Endothelial cell of umbilical vein (primary cell): ENCODE measurements around the gene CDC25C. TPM values are rescaled to one million over a fixed set of nuclear protein-coding genes. Genes with fewer than 3 reads are reported as not detected.

Experiments
- BruUV-seq: library from RNA; stranded (reverse); fragments of 400-500 nt; replicated peaks from 2 replicates; lab custom pipeline; 2021; lab: Mats Ljungman, UMichigan
- CTCF ChIA-PET: fragments of 300-600, 350-600 bp; sonication (Branson Sonifier 250); formaldehyde crosslinking; loops from one replicate; lab custom pipeline; 2021; ENCODE audit warnings: antibody characterized with exemption, inconsistent platforms; lab: Charles Lee
- POLR2A ChIA-PET: fragments of 300-600, 350-600 bp; sonication (Branson Sonifier 250); formaldehyde crosslinking; loops from one replicate; lab custom pipeline; 2021; ENCODE audit warnings: antibody characterized with exemption, inconsistent platforms; lab: Charles Lee
- DNase-seq: peaks from one replicate; pipeline ENCODE4 v3.0.0-alpha.2; 2011; ENCODE audit warnings: low read depth, low spot score
- FAIRE-seq: peaks from 2 replicates; lab custom pipeline; 2011; peaks lifted over from hg19 to GRCh38; lab: Jason Lieb, UNC
- H2AFZ ChIP-seq: 2 replicates; pipeline ENCODE4 v1.6.0; 2012; ENCODE audit warnings: low read depth, low read length, control low read depth, inconsistent platforms
- H3K27ac ChIP-seq: 2 replicates; pipeline ENCODE4 v1.5.1; 2011; ENCODE audit warnings: low read depth, mild to moderate bottlenecking, control low read depth, low read length, moderate library complexity; ENCODE audit not compliant: insufficient read depth
- H3K27me3 ChIP-seq, 2 experiments: 2 replicates each; pipeline versions ENCODE4 v1.6.0 to v1.6.1; 2011; ENCODE audit warnings: low read length in 2 of 2, mixed read lengths in 1 of 2; ENCODE audit not compliant: control insufficient read depth in 2 of 2, insufficient read depth in 2 of 2
- H3K36me3 ChIP-seq, 2 experiments: 2 replicates in 1 of 2; 3 replicates in 1 of 2; pipeline ENCODE4 v1.5.1; 2011; ENCODE audit warnings: low read length in 2 of 2, mild to moderate bottlenecking in 1 of 2, moderate library complexity in 1 of 2; ENCODE audit not compliant: control insufficient read depth in 2 of 2, insufficient read depth in 2 of 2; ENCODE audit errors: extremely low read depth in 1 of 2
- H3K4me1 ChIP-seq: 3 replicates; pipeline ENCODE4 v1.5.1; 2011; ENCODE audit warnings: mild to moderate bottlenecking, low read length; ENCODE audit not compliant: control insufficient read depth, insufficient read depth; ENCODE audit errors: extremely low read depth
- H3K4me2 ChIP-seq: 2 replicates; pipeline ENCODE4 v1.6.1; 2011; ENCODE audit warnings: low read length, control low read depth, mixed read lengths; ENCODE audit not compliant: insufficient read depth
- H3K4me3 ChIP-seq, 3 experiments: fragments of 200-600 bp in 1 of 3; sonication (generic), shearing (Covaris generic) in 1 of 3; replicated peaks in 1 of 3; 2 replicates each; pipeline ENCODE4 v1.5.1; 2011 to 2016; ENCODE audit warnings: control low read depth in 3 of 3, low read length in 3 of 3, mild to moderate bottlenecking in 2 of 3, inconsistent platforms in 1 of 3, low read depth in 1 of 3, moderate library complexity in 1 of 3; ENCODE audit not compliant: insufficient read depth in 1 of 3
- H3K79me2 ChIP-seq: 2 replicates; pipeline ENCODE4 v1.6.0; 2012; ENCODE audit warnings: low read length, inconsistent platforms; ENCODE audit not compliant: control insufficient read depth, insufficient read depth
- H3K9ac ChIP-seq: replicated peaks from 2 replicates; pipeline ENCODE3; 2011; ENCODE audit warnings: low read length, control low read depth; ENCODE audit not compliant: insufficient read depth; ENCODE audit errors: extremely low read depth
- H3K9me1 ChIP-seq: replicated peaks from 3 replicates; pipeline ENCODE4 v1.6.0; 2011; ENCODE audit warnings: mild to moderate bottlenecking, low read length; ENCODE audit not compliant: control insufficient read depth, insufficient read depth; ENCODE audit errors: extremely low read depth
- H3K9me3 ChIP-seq: replicated peaks from 2 replicates; pipeline ENCODE4 v1.5.1; 2012; ENCODE audit warnings: low read length, inconsistent platforms; ENCODE audit not compliant: control insufficient read depth, insufficient read depth
- H4K20me1 ChIP-seq: replicated peaks from 2 replicates; pipeline ENCODE3; 2011; ENCODE audit warnings: mild to moderate bottlenecking, low read length; ENCODE audit not compliant: control insufficient read depth, insufficient read depth; ENCODE audit errors: extremely low read depth
- EZH2 ChIP-seq: IDR thresholded peaks from 2 replicates; pipeline ENCODE4 v1.6.1; 2012; ENCODE audit warnings: borderline replicate concordance, low read depth, mild to moderate bottlenecking, moderate library complexity, low read length, inconsistent platforms; ENCODE audit not compliant: severe bottlenecking
- FOS ChIP-seq: IDR thresholded peaks from 2 replicates; pipeline ENCODE4 v1.6.1; 2011; ENCODE audit warnings: mild to moderate bottlenecking, low read length, moderate library complexity, borderline replicate concordance; ENCODE audit not compliant: insufficient read depth
- GATA2 ChIP-seq: IDR thresholded peaks from 2 replicates; pipeline ENCODE4 v1.7.0; 2011; ENCODE audit warnings: low read depth, mild to moderate bottlenecking, moderate library complexity, mixed read lengths, low read length; ENCODE audit not compliant: insufficient read length, insufficient read depth
- JUN ChIP-seq: IDR thresholded peaks from 2 replicates; pipeline ENCODE4 v1.6.1; 2011; ENCODE audit warnings: borderline replicate concordance, low read depth; ENCODE audit not compliant: insufficient read length, insufficient read depth
- MAX ChIP-seq: IDR thresholded peaks from 2 replicates; pipeline ENCODE4 v1.6.1; 2011; ENCODE audit not compliant: insufficient read depth, insufficient read length
- MYC ChIP-seq: IDR thresholded peaks from one replicate; pipeline ENCODE4 v1.6.1; 2011; ENCODE audit warnings: mild to moderate bottlenecking, low read depth, low read length
- POLR2A ChIP-seq: IDR thresholded peaks from 2 replicates; pipeline ENCODE4 v1.6.1; 2012; ENCODE audit warnings: low read depth, mild to moderate bottlenecking, control low read depth, low read length
- POLR2AphosphoS5 ChIP-seq: IDR thresholded peaks from 2 replicates; pipeline ENCODE4 v1.6.1; 2012; ENCODE audit warnings: low read depth, mild to moderate bottlenecking, control low read depth, low read length, moderate library complexity; ENCODE audit not compliant: insufficient read depth
- dilution Hi-C: fragments of 300-500 bp; cut with MboI; formaldehyde crosslinking; loops from one replicate; pipeline ENCODE4 v1.15.0; 2019; ENCODE audit warnings: low sequenced_read_pairs; ENCODE audit not compliant: extremely low pct_ligation_motif_present
- intact Hi-C: fragments of 100-400 bp; cut with micrococcal nuclease; formaldehyde crosslinking; loops from one replicate; pipeline ENCODE4 v1.10.0; 2022
- polyA plus RNA-seq, 4 experiments: library from polyadenylated mRNA; depleted of rRNA in 3 of 4; stranded (reverse) in 3 of 4; unstranded in 1 of 4; fragments of >200 nt; gene quantifications; 2 replicates each; pipeline versions ENCODE4 v1.2.1 to v1.2.3, GENCODE V29; 2011 to 2012; ENCODE audit warnings: missing spikeins in 1 of 4
- total RNA-seq: library from RNA; stranded (reverse); gene quantifications from 2 replicates; pipeline ENCODE4 v1.2.3, GENCODE V29; 2021
- TF ChIP-seq, protein P1 (sequence below), 2 donors: IDR thresholded peaks; 1 replicate in 1 of 2; 2 replicates in 1 of 2; pipeline ENCODE4 v1.5.1; 2011; ENCODE audit warnings: low read length in 2 of 2, mild to moderate bottlenecking in 2 of 2, moderate library complexity in 2 of 2, control low read depth in 1 of 2, inconsistent platforms in 1 of 2, low read depth in 1 of 2; ENCODE audit not compliant: insufficient read depth in 1 of 2; ENCODE audit errors: extremely low read depth in 1 of 2

The CDC25C gene
- total and polyA plus RNA-seq, 2 donors (not counting 3 experiments of a cell fraction or from before 2014, with no cell fraction given) = 8.1 to 13.6 TPM

GRCh38 chr5:138353560-138354080 lies 22.0 kb upstream of the CDC25C start:
- no peaks in the 10 kb centered on the region for H3K27me3 ChIP-seq
- no peaks in the 10 kb centered on the region for H3K9me3 ChIP-seq
- TSS peak; percentile 30 for BruUV-seq
- peak overlapping the region; percentile 87 for H3K9ac ChIP-seq
- FAIRE-seq (no peak), DNase-seq (no peak)
- intact Hi-C loops = loop anchor here (2.0 to 5.0 kb wide), 4 partner anchors 15 to 679 kb away; no protein-coding TSS in a partner anchor
- H3K27ac ChIP-seq = peak overlapping the region; percentile 65
- ChIA-PET CTCF (interaction anchor here (0.6 to 5.7 kb wide), 17 partner anchors 8 to 348 kb away, joined by 3 to 71 read pairs (median 5); partner anchors contain the start of genes CDC25C and FAM53C), POLR2A (interaction anchor here (0.5 to 4.4 kb wide), 6 partner anchors 14 to 714 kb away, joined by 3 to 58 read pairs (median 4); partner anchors contain the start of genes CDC25C and FAM53C)
- peaks cover 14% of the 10 kb centered on the region for H3K4me1 ChIP-seq
- TF ChIP-seq GATA2 (no peak), JUN (no peak), POLR2A (no peak), POLR2AphosphoS5 (no peak), FOS (no peak), EZH2 (no peak), MAX (no peak), MYC (no peak)
- TF ChIP-seq, protein P1, sequence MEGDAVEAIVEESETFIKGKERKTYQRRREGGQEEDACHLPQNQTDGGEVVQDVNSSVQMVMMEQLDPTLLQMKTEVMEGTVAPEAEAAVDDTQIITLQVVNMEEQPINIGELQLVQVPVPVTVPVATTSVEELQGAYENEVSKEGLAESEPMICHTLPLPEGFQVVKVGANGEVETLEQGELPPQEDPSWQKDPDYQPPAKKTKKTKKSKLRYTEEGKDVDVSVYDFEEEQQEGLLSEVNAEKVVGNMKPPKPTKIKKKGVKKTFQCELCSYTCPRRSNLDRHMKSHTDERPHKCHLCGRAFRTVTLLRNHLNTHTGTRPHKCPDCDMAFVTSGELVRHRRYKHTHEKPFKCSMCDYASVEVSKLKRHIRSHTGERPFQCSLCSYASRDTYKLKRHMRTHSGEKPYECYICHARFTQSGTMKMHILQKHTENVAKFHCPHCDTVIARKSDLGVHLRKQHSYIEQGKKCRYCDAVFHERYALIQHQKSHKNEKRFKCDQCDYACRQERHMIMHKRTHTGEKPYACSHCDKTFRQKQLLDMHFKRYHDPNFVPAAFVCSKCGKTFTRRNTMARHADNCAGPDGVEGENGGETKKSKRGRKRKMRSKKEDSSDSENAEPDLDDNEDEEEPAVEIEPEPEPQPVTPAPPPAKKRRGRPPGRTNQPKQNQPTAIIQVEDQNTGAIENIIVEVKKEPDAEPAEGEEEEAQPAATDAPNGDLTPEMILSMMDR (IDR thresholded peaks at IDR 0.05; ENCODE audit: extremely low read depth in 1 of 2, insufficient read depth in 1 of 2, low read depth in 1 of 2, low read length in 2 of 2) = no peak
- H2AFZ ChIP-seq = peak overlapping the region; percentile 87
- peak overlapping the region; percentile 58 to 95 (median 78) for H3K4me3 ChIP-seq
- peak overlapping the region; percentile 93 for H3K4me2 ChIP-seq
- dilution Hi-C loops = no loop called here
- peaks cover 52% of the 10 kb centered on the region for H3K79me2 ChIP-seq
- no peaks in the 10 kb centered on the region for H4K20me1 ChIP-seq
- peaks cover 0 to 4% of the 10 kb centered on the region in 2 experiments for H3K36me3 ChIP-seq
- no peaks in the 10 kb centered on the region for H3K9me1 ChIP-seq
